ENCODE data around the gene PUS7L.

- no peak for TF ChIP-seq CTCF (IDR thresholded peaks at IDR 0.05 in 2 of 3, conservative IDR thresholded peaks at IDR 0.05 in 1 of 3; ENCODE audit: borderline replicate concordance in 1 of 3, insufficient read depth in 1 of 3, low read depth in 2 of 3, low read length in 2 of 3)
- TF ChIP-seq ELF1 (IDR thresholded peaks at IDR 0.05; ENCODE audit: borderline replicate concordance, low read depth): no peak
- TF ChIP-seq ZNF274 (IDR thresholded peaks at IDR 0.05; ENCODE audit: low read depth, low read length): no peak
- no peak for TF ChIP-seq POLR2AphosphoS5 (IDR thresholded peaks at IDR 0.05; ENCODE audit: low read depth, low read length)
- no peak for TF ChIP-seq RAD21 (IDR thresholded peaks at IDR 0.05; ENCODE audit: low read depth)
- no peak for TF ChIP-seq SRF (IDR thresholded peaks at IDR 0.05; ENCODE audit: low read depth)
- no peak for TF ChIP-seq ZBTB33 (IDR thresholded peaks at IDR 0.05; ENCODE audit: extremely low read depth, insufficient replicate concordance, low read length)
- no peak for TF ChIP-seq EZH2 (IDR thresholded peaks at IDR 0.05)
Observed at GRCh38 chr12:43763769-43764168, 5.2 kb upstream of the PUS7L start.

All from HCT116 (cell line).